GM23248 (cell line): Measurements from ENCODE around the gene ZCRB1. TPM values are rescaled to one million over a fixed set of nuclear protein-coding genes. Genes with fewer than 3 reads are reported as not detected.

Source experiments
- DNase-seq: peaks from one replicate; pipeline ENCODE4 v3.0.0-alpha.2; 2015
- H2AFZ ChIP-seq: fragments of 200-600 bp; sonication (generic); 2 replicates; pipeline ENCODE4 v1.6.1; 2016; ENCODE audit warnings: antibody characterized with exemption
- H3F3A ChIP-seq: fragments of 200-600 bp; sonication (generic); 2 replicates; pipeline ENCODE4 v1.6.1; 2016; ENCODE audit warnings: mild to moderate bottlenecking, antibody characterized with exemption, mixed run types; ENCODE audit not compliant: insufficient read depth
- H3K27ac ChIP-seq: fragments of 200-600 bp; sonication (generic); 2 replicates; pipeline ENCODE4 v1.5.1; 2016; ENCODE audit warnings: mild to moderate bottlenecking
- H3K27me3 ChIP-seq: fragments of 200-600 bp; sonication (generic); replicated peaks from 2 replicates; pipeline ENCODE4 v1.6.1; 2016; ENCODE audit warnings: mild to moderate bottlenecking; ENCODE audit not compliant: insufficient read depth
- H3K36me3 ChIP-seq: fragments of 200-600 bp; sonication (generic); 2 replicates; pipeline ENCODE4 v1.6.1; 2016; ENCODE audit warnings: low read depth, mild to moderate bottlenecking
- H3K4me1 ChIP-seq: fragments of 200-600 bp; sonication (generic); 2 replicates; pipeline ENCODE4 v1.6.1; 2016; ENCODE audit warnings: mild to moderate bottlenecking; ENCODE audit not compliant: insufficient read depth
- H3K4me2 ChIP-seq: fragments of 200-600 bp; sonication (generic); one replicate; pipeline ENCODE4 v1.6.1; 2016; ENCODE audit warnings: mild to moderate bottlenecking; ENCODE audit not compliant: unreplicated experiment
- H3K4me3 ChIP-seq: fragments of 200-600 bp; sonication (generic); 2 replicates; pipeline ENCODE4 v1.5.1; 2016; ENCODE audit warnings: mild to moderate bottlenecking
- H3K79me2 ChIP-seq: fragments of 200-600 bp; sonication (generic); 2 replicates; pipeline ENCODE4 v1.6.1; 2016; ENCODE audit warnings: mild to moderate bottlenecking; ENCODE audit not compliant: insufficient read depth
- H3K9ac ChIP-seq: fragments of 200-600 bp; sonication (generic); 2 replicates; pipeline ENCODE4 v1.6.1; 2016; ENCODE audit warnings: mild to moderate bottlenecking
- H3K9me2 ChIP-seq: fragments of 200-600 bp; sonication (generic); 2 replicates; pipeline ENCODE4 v1.6.1; 2016; ENCODE audit warnings: mixed run types, mild to moderate bottlenecking, moderate library complexity; ENCODE audit not compliant: insufficient read depth
- H3K9me3 ChIP-seq: fragments of 200-600 bp; sonication (generic); one replicate; pipeline ENCODE4 v1.6.1; 2017; ENCODE audit warnings: low read depth
- H4K20me1 ChIP-seq: fragments of 200-600 bp; sonication (generic); 2 replicates; pipeline ENCODE4 v1.6.0; 2016; ENCODE audit not compliant: insufficient read depth
- EZH2 ChIP-seq: fragments of 200-600 bp; sonication (generic); IDR thresholded peaks from 2 replicates; pipeline ENCODE4 v1.6.1; 2018; ENCODE audit warnings: antibody characterized with exemption, mild to moderate bottlenecking; ENCODE audit not compliant: insufficient read depth, poor library complexity, severe bottlenecking
- EZH2phosphoT487 ChIP-seq: fragments of 200-600 bp; sonication (generic); IDR thresholded peaks from 2 replicates; pipeline ENCODE4 v1.6.1; 2018; ENCODE audit warnings: antibody characterized with exemption, moderate library complexity, mild to moderate bottlenecking, low read depth; ENCODE audit not compliant: insufficient read depth
- WGBS, 2 experiments: methylation state at CpG; one replicate each; pipeline ENCODE4 v1.1.6; 2015 to 2017; ENCODE audit warnings: low lambda C conversion rate in 2 of 2, low coverage in 1 of 2; ENCODE audit errors: missing lambda C conversion rate in 2 of 2; 5-methylcytosine and 5-hydroxymethylcytosine counted together
- in situ Hi-C: fragments of 300-500 bp; cut with MboI; formaldehyde crosslinking; loops from 2 replicates; pipeline ENCODE4 v1.15.0; 2020
- polyA plus RNA-seq: library from polyadenylated mRNA; unstranded; fragments of >200 nt; fragmentation: Nextera tagmentation; extraction: Ambion mirVana; gene quantifications from 2 replicates; pipeline ENCODE4 v1.2.1, GENCODE V29; 2016
- total RNA-seq: library from RNA; depleted of rRNA; stranded (reverse); fragments of >200 nt; shearing (Covaris generic); gene quantifications from 2 replicates; pipeline ENCODE4 v1.2.3, GENCODE V29; 2014

Gene ZCRB1
- total and polyA plus RNA-seq, 2 experiments from 2014 or later = 26.8 to 128 TPM

- Histone ChIP-seq H2AFZ (no peak overlapping the region), H3K27ac (no peak overlapping the region), H4K20me1 (no peaks in the 10 kb centered on the region), H3K4me3 (no peak overlapping the region), H3K79me2 (no peaks in the 10 kb centered on the region), H3K27me3 (no peaks in the 10 kb centered on the region), H3K4me2 (no peak overlapping the region), H3K9me2 (no peaks in the 10 kb centered on the region), H3K36me3 (no peaks in the 10 kb centered on the region), H3K4me1 (no peaks in the 10 kb centered on the region), H3K9ac (no peak overlapping the region), H3F3A (no peaks in the 10 kb centered on the region), H3K9me3 (no peaks in the 10 kb centered on the region)
- WGBS, 2 experiments = 57 to 65% methylated on average over 9 of the region's 9 CpGs
- DNase-seq = no peak
- in situ Hi-C loops = no loop called here
- TF ChIP-seq EZH2 (no peak), EZH2phosphoT487 (no peak)
Measured at GRCh38 chr12:42288544-42288943, 37.4 kb downstream of the ZCRB1 start.

GRCh38 chr12:42286741-42287140 lies 39.2 kb downstream of the ZCRB1 start:
- TF ChIP-seq EZH2phosphoT487 = no peak
- no peak for TF ChIP-seq EZH2
- H3K9me3 ChIP-seq = no peaks in the 10 kb centered on the region
- in situ Hi-C loops = no loop called here
- no peaks in the 10 kb centered on the region for H3K79me2 ChIP-seq
- H3K9me2 ChIP-seq = no peaks in the 10 kb centered on the region
- H3K36me3 ChIP-seq = no peaks in the 10 kb centered on the region
- H3K27me3 ChIP-seq = no peaks in the 10 kb centered on the region
- no peak overlapping the region for H3K4me3 ChIP-seq
- no peak overlapping the region for H3K27ac ChIP-seq
- no peaks in the 10 kb centered on the region for H4K20me1 ChIP-seq
- no peak overlapping the region for H3K9ac ChIP-seq
- no peak for DNase-seq
- H3F3A ChIP-seq = no peaks in the 10 kb centered on the region
- H3K4me2 ChIP-seq = no peak overlapping the region
- H2AFZ ChIP-seq = no peak overlapping the region
- 79 to 90% methylated on average over 11 to 26 of the region's 26 CpGs for WGBS, 2 experiments
- no peaks in the 10 kb centered on the region for H3K4me1 ChIP-seq

GRCh38 chr12:42285431-42285830 lies 40.5 kb downstream of the ZCRB1 start:
- H3F3A ChIP-seq = no peaks in the 10 kb centered on the region
- no peak for DNase-seq
- H3K79me2 ChIP-seq = no peaks in the 10 kb centered on the region
- 91 to 99% methylated on average over 2 of the region's 2 CpGs for whole genome bisulfite sequencing, 2 experiments
- no peak for TF ChIP-seq EZH2phosphoT487
- TF ChIP-seq EZH2 = no peak
- H3K9me3 ChIP-seq = no peaks in the 10 kb centered on the region
- H3K27me3 ChIP-seq = no peaks in the 10 kb centered on the region
- no peaks in the 10 kb centered on the region for H4K20me1 ChIP-seq
- H3K27ac ChIP-seq = no peak overlapping the region
- H2AFZ ChIP-seq = no peak overlapping the region
- H3K4me3 ChIP-seq = no peak overlapping the region
- no peaks in the 10 kb centered on the region for H3K4me1 ChIP-seq
- H3K9ac ChIP-seq = no peak overlapping the region
- H3K9me2 ChIP-seq = no peaks in the 10 kb centered on the region
- H3K36me3 ChIP-seq = no peaks in the 10 kb centered on the region
- H3K4me2 ChIP-seq = no peak overlapping the region
- in situ Hi-C loops = no loop called here

GRCh38 chr12:42284876-42285275 lies 41.0 kb downstream of the ZCRB1 start:
- no peak for TF ChIP-seq EZH2
- TF ChIP-seq EZH2phosphoT487 = no peak
- Histone ChIP-seq H3K4me1 (no peaks in the 10 kb centered on the region), H3K4me2 (no peak overlapping the region), H3K36me3 (no peaks in the 10 kb centered on the region), H3K79me2 (no peaks in the 10 kb centered on the region), H3K4me3 (no peak overlapping the region), H3F3A (no peaks in the 10 kb centered on the region), H3K27ac (no peak overlapping the region), H3K27me3 (no peaks in the 10 kb centered on the region), H3K9ac (no peak overlapping the region), H2AFZ (no peak overlapping the region), H4K20me1 (no peaks in the 10 kb centered on the region), H3K9me2 (no peaks in the 10 kb centered on the region), H3K9me3 (no peaks in the 10 kb centered on the region)
- in situ Hi-C loops = no loop called here
- 89 to 94% methylated on average over 2 of the region's 2 CpGs for WGBS, 2 experiments
- DNase-seq = no peak

- no peak overlapping the region for H3K4me3 ChIP-seq
- no peak overlapping the region for H2AFZ ChIP-seq
- no peaks in the 10 kb centered on the region for H3K79me2 ChIP-seq
- H3K4me1 ChIP-seq = no peaks in the 10 kb centered on the region
- no peak overlapping the region for H3K9ac ChIP-seq
- no peak for DNase-seq
- H3K27me3 ChIP-seq = no peaks in the 10 kb centered on the region
- H3F3A ChIP-seq = no peaks in the 10 kb centered on the region
- H3K9me2 ChIP-seq = no peaks in the 10 kb centered on the region
- WGBS, 2 experiments = 65 to 67% methylated on average over 1 of the region's 1 CpG
- in situ Hi-C loops = no loop called here
- H3K36me3 ChIP-seq = no peaks in the 10 kb centered on the region
- H4K20me1 ChIP-seq = no peaks in the 10 kb centered on the region
- TF ChIP-seq EZH2phosphoT487 (no peak), EZH2 (no peak)
- H3K9me3 ChIP-seq = no peaks in the 10 kb centered on the region
- H3K27ac ChIP-seq = no peak overlapping the region
- H3K4me2 ChIP-seq = no peak overlapping the region
Measured at GRCh38 chr12:42284157-42284556, 41.7 kb downstream of the ZCRB1 start.
